Natural killer cell treated with Interleukin-12 subunit alpha and Interleukin-12 subunit beta and Interleukin-15 and Interleukin-18, amount 100 ng/mL, for 72 hours (primary cell): Measurements from ENCODE around the gene CACNA1D. TPM values are rescaled to one million over a fixed set of nuclear protein-coding genes. Genes with fewer than 3 reads are reported as not detected.
"Not testable (repeated sequence)": the region's sequence is repeated elsewhere in the genome, so short reads cannot be mapped to it uniquely, and the experiment has no call there.

ENCODE experiments used
- ATAC-seq, 2 donors: fragments of 150-1000 bp; cut with Tn5 transposase in 1 of 2; sonication (Bioruptor Pico), chemical (Tn5 transposase) in 1 of 2; 2 replicates each; pipeline ENCODE4 v1.10.0; 2021
- DNase-seq: peaks from one replicate; pipeline ENCODE4 v3.0.0; 2022; ENCODE audit warnings: low spot score
- H3K27ac Mint-ChIP-seq, 2 donors: 1 replicate in 1 of 2; 2 replicates in 1 of 2; pipeline ENCODE4 v1.8.0; 2022; ENCODE audit warnings: mixed read lengths in 2 of 2, mild to moderate bottlenecking in 1 of 2, moderate library complexity in 1 of 2
- H3K27me3 Mint-ChIP-seq, 2 donors: 1 replicate in 1 of 2; 2 replicates in 1 of 2; pipeline ENCODE4 v1.8.0; 2022; ENCODE audit warnings: mixed read lengths in 2 of 2
- H3K36me3 Mint-ChIP-seq: one replicate; pipeline ENCODE4 v1.8.0; 2022; ENCODE audit warnings: mixed read lengths
- H3K4me1 Mint-ChIP-seq, 2 donors: 1 replicate in 1 of 2; 2 replicates in 1 of 2; pipeline ENCODE4 v1.8.0; 2022; ENCODE audit warnings: low read depth in 2 of 2, mixed read lengths in 2 of 2, mild to moderate bottlenecking in 1 of 2
- H3K4me3 Mint-ChIP-seq: one replicate; pipeline ENCODE4 v1.8.0; 2022; ENCODE audit warnings: mixed read lengths
- H3K9me3 Mint-ChIP-seq: 2 replicates; pipeline ENCODE4 v1.8.0; 2022; ENCODE audit warnings: mixed read lengths
- total RNA-seq, 2 donors: library from RNA; stranded (reverse); gene quantifications; one replicate each; pipeline ENCODE4 v1.2.3, GENCODE V29; 2022

Gene CACNA1D
- total RNA-seq, 2 donors from 2014 or later: 0.26 to 1.2 TPM

DNA sequence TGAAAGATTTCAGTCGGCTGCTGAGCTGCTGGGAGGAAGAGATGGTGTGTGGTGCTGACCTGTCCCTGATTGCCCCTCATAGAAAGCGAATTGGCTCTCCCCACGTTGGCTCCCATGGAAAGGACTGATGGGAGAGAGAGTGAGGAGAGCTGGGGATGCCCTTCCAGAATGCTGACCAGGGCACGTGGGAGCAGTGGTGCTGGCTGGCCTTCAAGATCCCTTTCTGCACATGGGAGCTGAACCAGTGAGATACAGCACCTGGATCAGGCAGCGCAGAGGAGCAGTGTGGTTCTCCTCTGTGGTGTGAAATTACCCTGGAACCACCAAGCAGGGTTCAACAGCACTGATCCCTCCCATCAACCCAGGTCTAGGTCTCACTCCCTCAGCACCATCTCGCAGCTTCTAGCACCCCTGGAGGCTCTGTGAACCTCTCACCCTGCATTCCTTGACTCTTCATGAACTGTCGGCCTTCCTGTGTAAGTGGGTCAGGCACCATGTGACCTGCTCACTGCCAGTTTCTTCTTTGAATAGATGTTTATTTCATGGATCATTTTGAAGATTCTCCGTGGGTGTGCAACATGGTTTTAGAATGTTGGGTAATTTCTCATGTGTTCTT is 55.7 kb downstream of the CACNA1D start:
- peaks cover 0 to 3% of the 10 kb centered on the region in 2 donors for H3K4me1 Mint-ChIP-seq
- H3K4me3 Mint-ChIP-seq: no peak overlapping the region
- no peaks in the 10 kb centered on the region for H3K36me3 Mint-ChIP-seq
- H3K27me3 Mint-ChIP-seq: peaks cover 8 to 19% of the 10 kb centered on the region in 2 donors
- peak; percentile 25 to 50 for ATAC-seq
- no peaks in the 10 kb centered on the region for H3K9me3 Mint-ChIP-seq
- DNase-seq: no peak
- H3K27ac Mint-ChIP-seq: no peak overlapping the region

DNA sequence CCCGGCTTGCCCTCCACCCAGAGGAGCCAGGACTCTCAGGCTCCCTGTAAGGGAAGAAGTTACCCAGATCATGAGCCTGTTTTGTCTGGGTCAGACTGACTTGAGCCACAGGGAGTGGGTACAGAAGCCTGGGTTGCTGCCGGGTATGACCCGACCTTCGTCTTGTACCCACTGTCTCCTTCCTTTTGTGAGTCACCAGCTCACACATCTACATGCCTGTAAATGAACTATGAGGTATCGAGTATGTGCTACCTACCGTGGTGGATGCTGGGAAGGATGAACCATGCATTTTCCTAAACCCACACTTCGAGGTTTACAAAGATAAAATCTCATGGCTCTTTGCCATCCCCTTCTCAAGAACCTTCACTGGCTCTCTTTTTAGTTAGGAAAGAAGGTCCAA is 56.9 kb downstream of the CACNA1D start:
- H3K27me3 Mint-ChIP-seq: peaks cover 8 to 19% of the 10 kb centered on the region in 2 donors
- H3K4me1 Mint-ChIP-seq: peaks cover 0 to 3% of the 10 kb centered on the region in 2 donors
- no peaks in the 10 kb centered on the region for H3K36me3 Mint-ChIP-seq
- DNase-seq (no peak), ATAC-seq (no peak)
- no peak overlapping the region for H3K4me3 Mint-ChIP-seq
- H3K9me3 Mint-ChIP-seq: no peaks in the 10 kb centered on the region
- H3K27ac Mint-ChIP-seq: no peak overlapping the region

- Mint-ChIP-seq H3K27ac (no peak overlapping the region), H3K9me3 (no peaks in the 10 kb centered on the region), H3K4me3 (no peak overlapping the region), H3K27me3 (peaks cover 5 to 17% of the 10 kb centered on the region in 2 donors), H3K36me3 (no peaks in the 10 kb centered on the region), H3K4me1 (peaks cover 0 to 3% of the 10 kb centered on the region in 2 donors)
- DNase-seq (no peak), ATAC-seq (no peak)
Observed at GRCh38 chr3:53552730-53553129, 58.3 kb downstream of the CACNA1D start.

DNA sequence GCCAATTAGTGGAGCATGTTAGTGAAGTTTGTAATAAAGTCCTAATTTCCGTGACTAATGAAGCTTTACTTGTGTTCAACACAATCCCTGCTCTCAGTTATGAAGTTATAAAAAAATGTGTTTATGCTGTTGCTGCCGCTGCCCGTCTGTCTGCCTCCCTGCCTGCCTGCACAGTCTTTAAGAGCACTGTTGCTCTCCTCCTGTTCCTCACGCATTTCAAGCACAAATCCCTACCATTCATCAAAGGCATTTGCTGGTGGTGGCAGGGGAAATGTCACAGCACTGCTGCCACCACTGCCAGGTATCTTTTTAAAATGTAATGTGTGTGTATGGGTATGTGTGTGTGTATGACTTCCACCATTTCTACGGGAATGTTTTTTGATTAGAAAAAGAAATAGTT is 58.8 kb downstream of the CACNA1D start:
- H3K4me1 Mint-ChIP-seq: peaks cover 0 to 3% of the 10 kb centered on the region in 2 donors
- H3K27me3 Mint-ChIP-seq: peaks cover 3 to 15% of the 10 kb centered on the region in 2 donors

DNA sequence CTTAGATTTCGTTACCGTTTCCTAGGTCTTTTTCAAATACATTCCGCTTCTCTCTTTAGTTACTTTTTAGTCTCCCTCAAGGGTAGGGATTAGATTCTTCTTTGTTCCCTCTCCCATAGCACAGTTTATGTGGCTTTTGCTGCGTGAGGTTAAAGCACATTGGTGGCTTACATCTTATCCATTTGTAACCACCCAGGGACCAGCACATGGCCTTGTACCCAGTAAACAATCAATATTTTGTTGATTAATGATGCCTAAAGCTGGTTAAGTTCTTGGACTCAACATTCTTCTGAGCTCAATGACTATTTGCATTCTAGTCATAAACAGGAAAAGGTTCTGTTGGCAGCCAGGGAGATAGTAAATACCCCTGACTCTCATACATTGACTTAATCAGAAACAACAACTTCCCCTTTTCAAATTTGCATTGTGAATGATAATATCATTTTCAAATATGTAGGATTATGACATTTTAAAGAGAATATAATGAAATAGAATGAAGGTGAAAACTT is 60.2 kb downstream of the CACNA1D start:
- Mint-ChIP-seq H3K36me3 (no peaks in the 10 kb centered on the region), H3K4me3 (no peak overlapping the region), H3K4me1 (peaks cover 0 to 3% of the 10 kb centered on the region in 2 donors), H3K9me3 (no peaks in the 10 kb centered on the region), H3K27ac (no peak overlapping the region), H3K27me3 (peaks cover 8 to 12% of the 10 kb centered on the region in 2 donors)
- DNase-seq (no peak), ATAC-seq (no peak)

More for the DNA sequence above, 58.8 kb downstream of the CACNA1D start:
- H3K27ac Mint-ChIP-seq: no peak overlapping the region
- no peaks in the 10 kb centered on the region for H3K9me3 Mint-ChIP-seq
- no peak for DNase-seq
- no peaks in the 10 kb centered on the region for H3K36me3 Mint-ChIP-seq
- H3K4me3 Mint-ChIP-seq: no peak overlapping the region
- ATAC-seq: no peak

DNA sequence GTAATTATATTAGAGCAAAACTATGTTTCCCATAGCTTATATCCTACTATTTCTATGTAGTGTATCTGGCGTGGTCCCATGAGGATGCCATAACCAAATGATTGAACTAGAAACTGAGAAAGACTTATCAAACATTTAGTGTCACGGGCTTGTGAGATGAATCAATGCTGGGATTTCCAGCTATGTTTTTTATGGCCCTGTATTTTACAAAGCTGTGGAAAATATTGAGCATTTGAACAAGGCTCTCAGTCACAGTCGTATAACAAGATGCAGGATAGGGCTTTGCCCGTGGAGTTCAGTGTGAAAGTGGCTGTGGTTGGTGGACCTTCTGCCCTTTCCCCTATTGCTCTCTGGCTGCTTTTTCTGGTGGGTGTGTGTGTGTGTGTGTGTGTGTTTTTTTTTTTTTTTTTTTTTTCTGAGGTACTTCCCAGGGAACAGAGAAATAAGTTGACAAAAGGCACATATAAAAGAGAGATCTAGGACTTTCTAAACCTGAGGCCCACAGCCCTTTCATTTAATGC is 60.7 kb downstream of the CACNA1D start:
- peaks cover 0 to 3% of the 10 kb centered on the region in 2 donors for H3K4me1 Mint-ChIP-seq
- no peak for DNase-seq
- no peaks in the 10 kb centered on the region for H3K36me3 Mint-ChIP-seq
- H3K27me3 Mint-ChIP-seq: peaks cover 9 to 16% of the 10 kb centered on the region in 2 donors
- H3K4me3 Mint-ChIP-seq: no peak overlapping the region
- no peak for ATAC-seq
- H3K27ac Mint-ChIP-seq: no peak overlapping the region
- H3K9me3 Mint-ChIP-seq: no peaks in the 10 kb centered on the region

DNA sequence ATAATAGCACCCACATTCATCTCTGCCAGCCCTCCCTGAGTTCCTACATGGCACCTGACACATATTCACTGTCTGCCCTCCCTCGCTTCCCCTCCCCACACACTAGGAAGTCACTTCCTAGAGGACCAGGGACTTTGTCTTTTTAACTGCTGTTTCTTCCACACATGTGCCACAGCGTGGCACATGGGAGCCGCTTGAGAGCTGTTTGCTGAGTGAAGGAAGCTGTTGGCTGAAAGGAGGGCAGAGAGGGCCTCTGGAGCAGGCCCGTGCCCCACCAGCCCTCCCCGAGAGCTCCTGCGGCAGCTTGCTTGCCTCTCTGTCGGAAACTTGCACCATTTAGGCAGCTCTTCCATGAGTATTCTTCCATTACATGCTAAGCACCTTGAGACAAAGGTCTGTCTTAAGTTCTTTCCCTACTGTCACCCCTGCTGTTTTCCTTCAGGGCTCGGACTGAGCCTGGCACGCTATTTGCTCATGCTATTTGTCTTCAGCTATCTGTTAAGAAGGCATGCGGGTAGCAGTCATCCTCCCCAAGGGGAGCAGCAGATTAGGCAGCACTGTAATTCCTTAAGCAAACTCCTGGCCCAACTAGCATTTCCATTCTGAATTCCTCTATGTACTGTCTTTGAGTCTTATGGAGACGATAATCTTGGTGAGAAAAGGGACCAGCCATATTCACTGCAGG is 72.2 kb downstream of the CACNA1D start:
- Mint-ChIP-seq H3K4me3 (no peak overlapping the region), H3K27me3 (peaks cover 24 to 40% of the 10 kb centered on the region in 2 donors), H3K9me3 (no peaks in the 10 kb centered on the region), H3K36me3 (no peaks in the 10 kb centered on the region), H3K4me1 (no peaks in the 10 kb centered on the region), H3K27ac (no peak overlapping the region)
- ATAC-seq (no peak), DNase-seq (no peak)

GRCh38 chr3:53570081-53570480 is 75.7 kb downstream of the CACNA1D start:
- Mint-ChIP-seq H3K9me3 (no peaks in the 10 kb centered on the region), H3K27ac (no peak overlapping the region), H3K27me3 (peaks cover 18 to 36% of the 10 kb centered on the region in 2 donors), H3K36me3 (no peaks in the 10 kb centered on the region), H3K4me3 (no peak overlapping the region), H3K4me1 (no peaks in the 10 kb centered on the region)
- no peak for ATAC-seq
- no peak for DNase-seq

DNA sequence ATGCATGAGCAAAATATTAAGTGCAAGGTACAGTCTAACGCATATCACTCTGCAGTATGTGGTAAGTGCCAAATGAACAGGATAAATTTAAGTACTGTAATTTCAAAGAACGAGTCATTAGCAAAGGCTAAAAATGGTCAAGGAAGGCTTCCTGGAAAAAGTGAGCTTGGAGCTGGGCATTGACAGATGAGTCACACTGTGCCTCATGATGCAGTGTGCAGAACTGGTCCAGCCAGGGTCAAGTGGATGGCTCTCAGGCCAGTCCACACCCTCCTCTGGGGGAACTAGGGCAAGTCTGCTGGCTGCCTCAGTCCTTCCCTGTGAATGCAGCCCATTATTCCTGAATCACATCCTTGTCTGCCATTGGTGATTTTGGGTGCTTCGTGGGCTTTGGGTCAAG is 76.3 kb downstream of the CACNA1D start:
- DNase-seq: no peak
- H3K36me3 Mint-ChIP-seq: no peaks in the 10 kb centered on the region
- no peak overlapping the region for H3K4me3 Mint-ChIP-seq

DNA sequence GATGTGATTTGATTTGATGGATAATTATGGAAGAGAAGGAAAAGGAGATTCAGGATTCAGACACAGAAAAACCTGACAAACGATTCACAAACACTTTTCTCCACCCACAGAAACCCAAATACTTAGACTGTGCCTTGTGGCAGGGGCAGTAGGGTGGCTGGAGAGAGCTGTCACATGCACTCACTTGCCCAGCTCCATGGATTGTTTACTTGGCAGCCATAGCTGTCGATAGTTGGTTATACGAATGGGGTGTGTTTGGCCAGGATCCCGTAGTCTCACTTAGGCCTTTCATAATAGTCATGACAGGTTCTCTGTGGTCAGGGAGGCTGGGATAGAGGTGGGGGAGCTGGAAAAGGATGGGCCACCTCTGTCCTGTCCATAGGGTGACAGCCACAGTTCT is 76.9 kb downstream of the CACNA1D start:
- H3K27ac Mint-ChIP-seq: no peak overlapping the region
- no peaks in the 10 kb centered on the region for H3K4me1 Mint-ChIP-seq

More for the DNA sequence above, 76.3 kb downstream of the CACNA1D start:
- no peaks in the 10 kb centered on the region for H3K4me1 Mint-ChIP-seq
- no peaks in the 10 kb centered on the region for H3K9me3 Mint-ChIP-seq
- no peak overlapping the region for H3K27ac Mint-ChIP-seq
- peaks cover 18 to 39% of the 10 kb centered on the region in 2 donors for H3K27me3 Mint-ChIP-seq
- no peak for ATAC-seq

GRCh38 chr3:53572184-53572583 is 77.8 kb downstream of the CACNA1D start:
- H3K4me1 Mint-ChIP-seq, ATAC-seq, H3K36me3 Mint-ChIP-seq, DNase-seq, H3K27ac Mint-ChIP-seq, H3K4me3 Mint-ChIP-seq, H3K9me3 Mint-ChIP-seq: not testable (repeated sequence)
- H3K27me3 Mint-ChIP-seq: peaks cover 14 to 25% of the 10 kb centered on the region in 2 donors

More for the DNA sequence above, 76.9 kb downstream of the CACNA1D start:
- Mint-ChIP-seq H3K9me3 (no peaks in the 10 kb centered on the region), H3K36me3 (no peaks in the 10 kb centered on the region), H3K27me3 (peaks cover 15 to 34% of the 10 kb centered on the region in 2 donors), H3K4me3 (no peak overlapping the region)
- ATAC-seq: no peak
- no peak for DNase-seq

GRCh38 chr3:53577506-53577905 is 83.1 kb downstream of the CACNA1D start:
- Mint-ChIP-seq H3K9me3 (no peaks in the 10 kb centered on the region), H3K4me3 (no peak overlapping the region), H3K27ac (no peak overlapping the region), H3K36me3 (no peaks in the 10 kb centered on the region), H3K4me1 (no peaks in the 10 kb centered on the region), H3K27me3 (peaks cover 6 to 11% of the 10 kb centered on the region in 2 donors)
- ATAC-seq (no peak), DNase-seq (no peak)

GRCh38 chr3:53579636-53580035 is 85.2 kb downstream of the CACNA1D start:
- H3K4me3 Mint-ChIP-seq: no peak overlapping the region
- H3K9me3 Mint-ChIP-seq: no peaks in the 10 kb centered on the region
- no peak overlapping the region for H3K27ac Mint-ChIP-seq
- H3K27me3 Mint-ChIP-seq: peaks cover 6 to 11% of the 10 kb centered on the region in 2 donors
- DNase-seq (no peak), ATAC-seq (no peak)
- H3K4me1 Mint-ChIP-seq: no peaks in the 10 kb centered on the region
- no peaks in the 10 kb centered on the region for H3K36me3 Mint-ChIP-seq

DNA sequence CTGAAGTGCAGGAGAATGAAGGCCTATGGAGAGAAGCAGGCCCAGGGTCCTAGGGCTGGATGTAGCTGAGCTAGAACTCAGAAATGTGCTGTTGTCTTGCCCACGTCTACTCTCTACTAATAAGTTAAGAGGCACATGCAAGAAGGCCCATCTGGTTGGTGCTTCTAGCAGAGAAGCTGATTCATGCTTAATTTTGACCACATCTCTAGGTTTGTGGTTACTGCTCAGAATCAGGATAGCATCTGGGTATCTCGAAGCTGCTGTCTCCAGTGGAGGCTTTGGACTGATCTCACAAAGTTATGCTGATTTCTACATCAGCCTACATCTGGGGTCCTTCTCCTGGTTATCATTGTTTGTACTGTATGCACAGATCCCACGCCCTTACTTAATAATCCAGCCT is 87.3 kb downstream of the CACNA1D start:
- H3K27me3 Mint-ChIP-seq: no peaks in the 10 kb centered on the region
- ATAC-seq: peak in 1 of 2 donors; percentile 70
- no peaks in the 10 kb centered on the region for H3K9me3 Mint-ChIP-seq

More for the DNA sequence above, 87.3 kb downstream of the CACNA1D start:
- Mint-ChIP-seq H3K4me3 (no peak overlapping the region), H3K27ac (no peak overlapping the region), H3K36me3 (no peaks in the 10 kb centered on the region), H3K4me1 (no peaks in the 10 kb centered on the region)
- no peak for DNase-seq
